Stimulated activated CD8-positive, alpha-beta memory T cell treated with anti-CD3 and anti-CD28 coated beads, Interleukin-12 subunit alpha, Interleukin-12 subunit beta, amount 100 ng/mL, for 24 hours (primary cell): ENCODE measurements around the gene ESPL1.

Source experiments
- DNase-seq: peaks from one replicate; pipeline ENCODE4 v3.0.0-alpha.2; 2020; ENCODE audit errors: extremely low read depth

ESPL1 gene

GRCh38 chr12:53231671-53231920 is 36.5 kb upstream of the ESPL1 start:
- no peak for DNase-seq

DNA sequence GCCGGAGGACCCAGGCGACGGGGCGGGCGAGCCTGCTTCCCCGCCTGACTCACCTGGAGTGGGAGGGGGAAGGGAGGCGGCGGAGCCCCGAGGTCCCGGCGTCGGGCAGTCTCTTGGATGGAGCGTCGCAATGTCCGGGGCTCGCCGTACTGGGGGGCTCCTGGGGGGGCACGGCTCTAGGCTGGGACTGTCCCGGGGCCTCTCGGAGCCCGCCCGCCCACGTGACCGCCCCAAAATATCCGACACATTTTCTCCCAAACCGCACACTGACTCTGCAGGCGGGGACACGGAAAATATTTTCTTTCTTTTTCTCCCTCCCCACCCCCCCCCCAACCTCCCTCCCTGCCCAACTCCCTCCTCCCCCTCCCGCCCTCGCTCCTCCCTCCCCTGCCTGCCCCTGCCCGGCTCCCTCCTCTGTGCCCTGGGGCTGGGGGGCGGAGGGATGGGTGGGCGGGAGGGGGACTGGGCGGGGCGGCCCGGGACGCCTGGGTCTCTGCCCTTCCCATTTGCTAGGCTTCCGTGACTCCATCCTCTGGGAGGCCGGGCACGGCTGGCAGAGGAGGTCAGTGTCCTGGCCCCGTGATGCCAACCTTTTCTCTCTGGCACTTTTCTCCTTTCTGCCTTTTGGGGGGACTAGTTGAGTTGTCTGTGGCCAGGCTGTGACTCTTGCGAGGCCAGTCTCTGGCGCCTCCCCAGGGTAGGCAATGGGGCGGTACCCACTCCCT is 36.0 kb upstream of the ESPL1 start, which contains the start of gene RARG:
Gene RARG (minus strand): TSS at position 289 of the 725 bp plus-strand sequence. CDS start 4,664 bp downstream, outside the sequence.
- DNase-seq: no peak

DNA sequence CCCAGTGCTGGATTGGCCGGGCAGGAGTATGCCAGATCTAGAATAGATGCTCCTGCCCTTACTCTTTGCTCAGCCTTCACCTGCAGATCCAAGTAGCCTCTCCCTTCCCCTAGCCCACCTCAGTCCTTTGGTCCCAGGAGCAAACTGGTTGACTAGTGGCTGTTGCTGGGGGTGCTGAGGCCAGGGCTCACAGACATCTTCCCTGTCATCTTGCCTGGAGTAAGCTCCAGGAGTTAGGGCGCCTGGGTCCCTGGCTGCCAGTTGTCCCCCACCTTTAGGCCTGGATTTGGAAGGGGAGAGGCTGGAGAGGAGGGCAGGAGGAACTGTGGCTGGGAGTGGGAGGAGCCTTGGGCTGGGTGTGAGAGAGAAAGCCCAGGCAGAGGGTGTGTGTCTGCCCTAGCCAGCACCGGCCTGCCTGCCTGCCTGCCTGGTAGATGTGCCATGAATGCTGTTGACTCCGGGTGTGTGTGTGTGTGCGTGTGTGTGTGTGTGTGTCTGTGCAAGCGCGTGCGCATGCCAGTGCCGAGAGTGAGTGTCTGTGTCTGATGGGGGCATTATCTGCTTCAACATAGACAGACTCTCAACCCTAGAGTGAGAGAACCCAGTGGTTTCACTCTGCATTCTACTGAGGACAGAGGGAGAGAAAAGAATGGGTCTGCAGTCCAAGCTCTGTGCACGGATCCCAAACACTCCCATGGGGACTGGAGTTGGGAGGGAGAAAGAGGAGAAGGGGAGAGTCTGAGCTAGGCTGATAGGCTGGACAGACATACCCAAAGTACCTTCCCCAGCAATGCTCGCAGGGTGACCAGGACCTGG is 35.2 kb upstream of the ESPL1 start:
- no peak for DNase-seq

- no peak for DNase-seq
These were observed 34.4 kb upstream of the ESPL1 start for GRCh38 chr12:53233671-53234121.

- DNase-seq: no peak
These were observed 33.7 kb upstream of the ESPL1 start for GRCh38 chr12:53234271-53234914.

- DNase-seq: no peak
These were observed 32.9 kb upstream of the ESPL1 start for GRCh38 chr12:53235164-53235563.

- no peak for DNase-seq
These were observed 32.2 kb upstream of the ESPL1 start for GRCh38 chr12:53235742-53236442.

- no peak for DNase-seq
These were observed 31.5 kb upstream of the ESPL1 start for GRCh38 chr12:53236443-53237111.

DNA sequence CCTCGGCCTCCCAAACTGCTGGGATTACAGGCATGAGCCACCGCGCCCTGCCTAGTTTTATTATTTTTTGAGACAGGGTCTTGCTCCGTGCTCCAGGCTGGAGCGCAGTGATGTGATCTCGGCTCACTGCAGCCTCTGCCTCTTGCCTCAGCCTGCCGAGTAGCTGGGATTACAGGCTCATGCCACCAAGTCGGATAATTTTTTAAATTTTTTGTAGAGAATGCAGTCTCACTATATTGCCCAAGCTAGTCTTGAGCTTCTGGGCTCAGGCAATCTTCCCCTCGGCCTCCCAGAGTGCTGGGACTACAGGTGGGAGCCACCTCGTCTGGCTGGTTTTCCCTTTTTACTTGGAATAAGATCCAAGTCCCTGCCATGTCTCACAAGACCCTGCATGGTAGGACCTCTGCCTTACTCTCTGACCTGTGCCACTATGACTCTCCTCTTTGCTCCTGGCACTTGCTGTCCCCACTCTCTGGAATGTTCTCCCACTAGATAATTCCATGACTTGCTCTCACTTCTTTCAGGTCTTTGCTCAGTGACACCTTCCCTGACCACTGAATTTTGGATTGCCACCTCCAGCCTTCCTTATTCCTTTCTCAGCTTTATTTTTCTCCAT is 28.3 kb upstream of the ESPL1 start:
- DNase-seq: no peak

GRCh38 chr12:53241623-53242412 is 26.3 kb upstream of the ESPL1 start:
- DNase-seq: no peak

DNA sequence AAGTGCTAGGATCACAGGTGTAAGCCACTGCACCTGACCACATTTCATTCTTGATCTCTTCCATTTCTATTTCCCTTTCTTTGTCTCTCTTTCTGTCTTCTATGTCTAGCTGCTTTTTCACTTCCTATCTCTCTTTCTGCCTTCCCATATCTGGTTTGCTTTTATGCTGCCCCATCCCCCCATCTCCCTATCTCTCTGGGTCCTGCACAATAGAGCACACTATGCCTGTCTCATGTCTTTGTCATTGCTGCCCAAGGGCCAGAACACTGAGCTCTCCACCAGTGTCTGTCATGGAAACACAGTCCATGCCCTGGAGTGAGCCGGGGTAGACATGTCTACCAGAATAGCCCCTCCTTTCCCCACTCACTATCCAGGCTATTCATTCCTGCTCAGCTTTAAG is 23.8 kb upstream of the ESPL1 start:
- DNase-seq: no peak

DNA sequence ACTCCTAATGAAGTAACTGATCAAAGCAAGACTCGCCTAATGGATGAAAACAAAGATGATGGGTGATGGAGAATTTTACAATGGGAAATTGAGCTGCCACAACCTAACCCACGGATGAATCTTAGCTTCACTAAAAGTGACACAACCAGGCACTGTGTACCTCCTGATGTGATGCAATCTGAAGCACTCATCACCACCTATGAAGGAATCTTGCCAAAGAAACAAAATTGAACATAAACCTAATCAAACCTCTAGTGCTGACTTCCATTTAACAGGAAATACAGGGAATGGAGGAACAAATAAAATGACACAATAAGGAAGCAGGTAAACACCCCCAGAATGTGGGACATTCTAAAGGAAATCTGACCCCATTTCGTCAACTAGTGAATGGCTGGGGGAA is 22.8 kb upstream of the ESPL1 start:
- DNase-seq: no peak

GRCh38 chr12:53251477-53252348 is 16.4 kb upstream of the ESPL1 start:
- DNase-seq: peak; percentile 32

DNA sequence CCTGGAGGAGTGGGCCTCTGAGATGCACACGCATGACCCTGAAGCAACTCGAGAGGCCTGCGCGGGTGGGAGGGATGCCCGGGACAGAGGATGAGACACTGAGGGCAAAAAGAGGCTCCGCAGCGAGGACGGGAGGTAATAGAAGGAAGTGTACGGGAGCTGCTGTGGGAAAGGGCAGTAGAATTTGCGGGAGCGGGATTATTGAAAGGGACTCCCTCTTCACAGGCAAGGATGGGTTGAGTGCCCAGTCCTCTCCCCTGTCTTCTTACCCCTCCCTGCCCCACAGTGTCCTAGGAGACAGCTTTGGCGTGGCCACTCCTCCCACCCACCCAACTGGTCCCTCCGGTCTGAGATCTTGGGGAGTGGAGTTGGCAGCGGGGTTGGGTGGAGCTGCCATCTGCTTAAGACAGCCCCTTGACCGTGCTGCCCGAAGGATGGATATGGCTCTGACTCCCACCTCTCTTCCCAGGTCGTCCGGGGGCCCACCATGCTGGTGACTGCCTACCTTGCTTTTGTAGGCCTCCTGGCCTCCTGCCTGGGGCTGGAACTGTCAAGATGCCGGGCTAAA is 15.7 kb upstream of the ESPL1 start:
- DNase-seq: no peak

DNA sequence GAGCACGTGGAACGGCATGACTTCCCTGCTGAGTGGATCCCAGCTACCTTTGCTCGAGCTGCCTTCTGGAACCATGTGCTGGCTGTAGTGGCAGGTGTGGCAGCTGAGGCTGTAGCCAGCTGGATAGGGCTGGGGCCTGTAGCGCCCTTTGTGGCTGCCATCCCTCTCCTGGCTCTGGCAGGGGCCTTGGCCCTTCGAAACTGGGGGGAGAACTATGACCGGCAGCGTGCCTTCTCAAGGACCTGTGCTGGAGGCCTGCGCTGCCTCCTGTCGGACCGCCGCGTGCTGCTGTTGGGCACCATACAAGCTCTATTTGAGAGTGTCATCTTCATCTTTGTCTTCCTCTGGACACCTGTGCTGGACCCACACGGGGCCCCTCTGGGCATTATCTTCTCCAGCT is 14.8 kb upstream of the ESPL1 start:
- no peak for DNase-seq

GRCh38 chr12:53254816-53255545 is 13.1 kb upstream of the ESPL1 start:
- no peak for DNase-seq

GRCh38 chr12:53255996-53256395 is 12.1 kb upstream of the ESPL1 start:
- no peak for DNase-seq
